Endothelial cell of umbilical vein (primary cell): ENCODE data around the gene NCK1. TPM values are rescaled to one million over a fixed set of nuclear protein-coding genes. Genes with fewer than 3 reads are reported as not detected.
"Not testable (repeated sequence)": the region's sequence is repeated elsewhere in the genome, so short reads cannot be mapped to it uniquely, and the experiment has no call there.

Experiments
- BruUV-seq: library from RNA; stranded (reverse); fragments of 400-500 nt; replicated peaks from 2 replicates; lab custom pipeline; 2021; lab: Mats Ljungman, UMichigan
- CTCF ChIA-PET: fragments of 300-600, 350-600 bp; sonication (Branson Sonifier 250); formaldehyde crosslinking; loops from one replicate; lab custom pipeline; 2021; ENCODE audit warnings: antibody characterized with exemption, inconsistent platforms; lab: Charles Lee
- POLR2A ChIA-PET: fragments of 300-600, 350-600 bp; sonication (Branson Sonifier 250); formaldehyde crosslinking; loops from one replicate; lab custom pipeline; 2021; ENCODE audit warnings: antibody characterized with exemption, inconsistent platforms; lab: Charles Lee
- DNase-seq: peaks from one replicate; pipeline ENCODE4 v3.0.0-alpha.2; 2011; ENCODE audit warnings: low read depth, low spot score
- FAIRE-seq: peaks from 2 replicates; lab custom pipeline; 2011; peaks lifted over from hg19 to GRCh38; lab: Jason Lieb, UNC
- H2AFZ ChIP-seq: 2 replicates; pipeline ENCODE4 v1.6.0; 2012; ENCODE audit warnings: low read depth, low read length, control low read depth, inconsistent platforms
- H3K27ac ChIP-seq: 2 replicates; pipeline ENCODE4 v1.5.1; 2011; ENCODE audit warnings: low read depth, mild to moderate bottlenecking, control low read depth, low read length, moderate library complexity; ENCODE audit not compliant: insufficient read depth
- H3K27me3 ChIP-seq, 2 experiments: 2 replicates each; pipeline versions ENCODE4 v1.6.0 to v1.6.1; 2011; ENCODE audit warnings: low read length in 2 of 2, mixed read lengths in 1 of 2; ENCODE audit not compliant: control insufficient read depth in 2 of 2, insufficient read depth in 2 of 2
- H3K36me3 ChIP-seq, 2 experiments: 2 replicates in 1 of 2; 3 replicates in 1 of 2; pipeline ENCODE4 v1.5.1; 2011; ENCODE audit warnings: low read length in 2 of 2, mild to moderate bottlenecking in 1 of 2, moderate library complexity in 1 of 2; ENCODE audit not compliant: control insufficient read depth in 2 of 2, insufficient read depth in 2 of 2; ENCODE audit errors: extremely low read depth in 1 of 2
- H3K4me1 ChIP-seq: 3 replicates; pipeline ENCODE4 v1.5.1; 2011; ENCODE audit warnings: mild to moderate bottlenecking, low read length; ENCODE audit not compliant: control insufficient read depth, insufficient read depth; ENCODE audit errors: extremely low read depth
- H3K4me2 ChIP-seq: 2 replicates; pipeline ENCODE4 v1.6.1; 2011; ENCODE audit warnings: low read length, control low read depth, mixed read lengths; ENCODE audit not compliant: insufficient read depth
- H3K4me3 ChIP-seq, 3 experiments: fragments of 200-600 bp in 1 of 3; sonication (generic), shearing (Covaris generic) in 1 of 3; replicated peaks in 1 of 3; 2 replicates each; pipeline ENCODE4 v1.5.1; 2011 to 2016; ENCODE audit warnings: control low read depth in 3 of 3, low read length in 3 of 3, mild to moderate bottlenecking in 2 of 3, inconsistent platforms in 1 of 3, low read depth in 1 of 3, moderate library complexity in 1 of 3; ENCODE audit not compliant: insufficient read depth in 1 of 3
- H3K79me2 ChIP-seq: 2 replicates; pipeline ENCODE4 v1.6.0; 2012; ENCODE audit warnings: low read length, inconsistent platforms; ENCODE audit not compliant: control insufficient read depth, insufficient read depth
- H3K9ac ChIP-seq: replicated peaks from 2 replicates; pipeline ENCODE3; 2011; ENCODE audit warnings: low read length, control low read depth; ENCODE audit not compliant: insufficient read depth; ENCODE audit errors: extremely low read depth
- H3K9me1 ChIP-seq: replicated peaks from 3 replicates; pipeline ENCODE4 v1.6.0; 2011; ENCODE audit warnings: mild to moderate bottlenecking, low read length; ENCODE audit not compliant: control insufficient read depth, insufficient read depth; ENCODE audit errors: extremely low read depth
- H3K9me3 ChIP-seq: replicated peaks from 2 replicates; pipeline ENCODE4 v1.5.1; 2012; ENCODE audit warnings: low read length, inconsistent platforms; ENCODE audit not compliant: control insufficient read depth, insufficient read depth
- H4K20me1 ChIP-seq: replicated peaks from 2 replicates; pipeline ENCODE3; 2011; ENCODE audit warnings: mild to moderate bottlenecking, low read length; ENCODE audit not compliant: control insufficient read depth, insufficient read depth; ENCODE audit errors: extremely low read depth
- EZH2 ChIP-seq: IDR thresholded peaks from 2 replicates; pipeline ENCODE4 v1.6.1; 2012; ENCODE audit warnings: borderline replicate concordance, low read depth, mild to moderate bottlenecking, moderate library complexity, low read length, inconsistent platforms; ENCODE audit not compliant: severe bottlenecking
- FOS ChIP-seq: IDR thresholded peaks from 2 replicates; pipeline ENCODE4 v1.6.1; 2011; ENCODE audit warnings: mild to moderate bottlenecking, low read length, moderate library complexity, borderline replicate concordance; ENCODE audit not compliant: insufficient read depth
- GATA2 ChIP-seq: IDR thresholded peaks from 2 replicates; pipeline ENCODE4 v1.7.0; 2011; ENCODE audit warnings: low read depth, mild to moderate bottlenecking, moderate library complexity, mixed read lengths, low read length; ENCODE audit not compliant: insufficient read length, insufficient read depth
- JUN ChIP-seq: IDR thresholded peaks from 2 replicates; pipeline ENCODE4 v1.6.1; 2011; ENCODE audit warnings: borderline replicate concordance, low read depth; ENCODE audit not compliant: insufficient read length, insufficient read depth
- MYC ChIP-seq: IDR thresholded peaks from one replicate; pipeline ENCODE4 v1.6.1; 2011; ENCODE audit warnings: mild to moderate bottlenecking, low read depth, low read length
- POLR2A ChIP-seq: IDR thresholded peaks from 2 replicates; pipeline ENCODE4 v1.6.1; 2012; ENCODE audit warnings: low read depth, mild to moderate bottlenecking, control low read depth, low read length
- POLR2AphosphoS5 ChIP-seq: IDR thresholded peaks from 2 replicates; pipeline ENCODE4 v1.6.1; 2012; ENCODE audit warnings: low read depth, mild to moderate bottlenecking, control low read depth, low read length, moderate library complexity; ENCODE audit not compliant: insufficient read depth
- dilution Hi-C: fragments of 300-500 bp; cut with MboI; formaldehyde crosslinking; loops from one replicate; pipeline ENCODE4 v1.15.0; 2019; ENCODE audit warnings: low sequenced_read_pairs; ENCODE audit not compliant: extremely low pct_ligation_motif_present
- intact Hi-C: fragments of 100-400 bp; cut with micrococcal nuclease; formaldehyde crosslinking; loops from one replicate; pipeline ENCODE4 v1.10.0; 2022
- polyA plus RNA-seq, 4 experiments: library from polyadenylated mRNA; depleted of rRNA in 3 of 4; stranded (reverse) in 3 of 4; unstranded in 1 of 4; fragments of >200 nt; gene quantifications; 2 replicates each; pipeline versions ENCODE4 v1.2.1 to v1.2.3, GENCODE V29; 2011 to 2012; ENCODE audit warnings: missing spikeins in 1 of 4
- total RNA-seq: library from RNA; stranded (reverse); gene quantifications from 2 replicates; pipeline ENCODE4 v1.2.3, GENCODE V29; 2021
- TF ChIP-seq, protein P1 (sequence below): IDR thresholded peaks from 2 replicates; pipeline ENCODE4 v1.6.1; 2011; ENCODE audit not compliant: insufficient read depth, insufficient read length
- TF ChIP-seq, protein P2 (sequence below), 2 donors: IDR thresholded peaks; 1 replicate in 1 of 2; 2 replicates in 1 of 2; pipeline ENCODE4 v1.5.1; 2011; ENCODE audit warnings: low read length in 2 of 2, mild to moderate bottlenecking in 2 of 2, moderate library complexity in 2 of 2, control low read depth in 1 of 2, inconsistent platforms in 1 of 2, low read depth in 1 of 2; ENCODE audit not compliant: insufficient read depth in 1 of 2; ENCODE audit errors: extremely low read depth in 1 of 2

Gene NCK1
- total and polyA plus RNA-seq, 2 donors (not counting 3 experiments of a cell fraction or from before 2014, with no cell fraction given): 19.3 to 52.2 TPM

DNA sequence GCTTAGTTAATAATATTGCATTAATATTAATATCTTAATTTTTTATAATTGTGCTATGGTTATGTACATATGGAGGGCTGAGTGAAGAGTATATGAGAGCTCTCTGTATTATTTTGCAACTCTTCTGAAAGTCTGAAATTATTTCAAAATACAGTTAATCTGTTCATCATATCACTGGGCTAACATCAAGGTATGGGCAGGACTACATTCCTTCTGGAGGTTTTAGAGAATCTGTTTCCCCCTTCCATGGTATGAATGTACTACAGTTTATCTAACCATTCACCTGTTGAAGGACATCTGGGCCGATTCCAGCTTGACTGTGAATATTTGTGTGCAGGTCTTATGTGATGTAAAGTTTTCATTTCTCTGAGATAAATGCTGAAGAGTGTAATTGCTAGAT is 100.9 kb downstream of the NCK1 start:
- no peak for DNase-seq
- CTCF ChIA-PET: interaction anchor here (0.6 to 0.9 kb wide), 4 partner anchors 71 to 207 kb away, joined by 3 to 4 read pairs (median 3); no protein-coding TSS in a partner anchor
- BruUV-seq: no TSS peak

GRCh38 chr3:136969539-136969938 is 107.5 kb downstream of the NCK1 start:
- H3K27me3 ChIP-seq, H3K79me2 ChIP-seq, H3K4me3 ChIP-seq, H3K36me3 ChIP-seq, H3K9me3 ChIP-seq, FAIRE-seq, dilution Hi-C loops, H3K9me1 ChIP-seq, H3K27ac ChIP-seq, H3K4me1 ChIP-seq, H3K4me2 ChIP-seq, H2AFZ ChIP-seq, H3K9ac ChIP-seq, DNase-seq, intact Hi-C loops, BruUV-seq, CTCF ChIA-PET, H4K20me1 ChIP-seq, POLR2A ChIA-PET: not testable (repeated sequence)

More for the DNA sequence above, 100.9 kb downstream of the NCK1 start:
- no peaks in the 10 kb centered on the region for H4K20me1 ChIP-seq
- no peak for FAIRE-seq
- H3K27me3 ChIP-seq: no peaks in the 10 kb centered on the region
- intact Hi-C loops: no loop called here
- H3K9me1 ChIP-seq: no peaks in the 10 kb centered on the region
- no peaks in the 10 kb centered on the region for H3K4me1 ChIP-seq
- H3K4me3 ChIP-seq: no peak overlapping the region
- no peak overlapping the region for H3K27ac ChIP-seq
- no peak overlapping the region for H2AFZ ChIP-seq
- no peak overlapping the region for H3K4me2 ChIP-seq
- no peak for TF ChIP-seq EZH2
- TF ChIP-seq JUN: no peak
- TF ChIP-seq FOS: no peak
- no peak for TF ChIP-seq MYC
- TF ChIP-seq POLR2A: no peak
- TF ChIP-seq POLR2AphosphoS5: no peak
- TF ChIP-seq, protein P1, sequence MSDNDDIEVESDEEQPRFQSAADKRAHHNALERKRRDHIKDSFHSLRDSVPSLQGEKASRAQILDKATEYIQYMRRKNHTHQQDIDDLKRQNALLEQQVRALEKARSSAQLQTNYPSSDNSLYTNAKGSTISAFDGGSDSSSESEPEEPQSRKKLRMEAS: no peak
- TF ChIP-seq, protein P2, sequence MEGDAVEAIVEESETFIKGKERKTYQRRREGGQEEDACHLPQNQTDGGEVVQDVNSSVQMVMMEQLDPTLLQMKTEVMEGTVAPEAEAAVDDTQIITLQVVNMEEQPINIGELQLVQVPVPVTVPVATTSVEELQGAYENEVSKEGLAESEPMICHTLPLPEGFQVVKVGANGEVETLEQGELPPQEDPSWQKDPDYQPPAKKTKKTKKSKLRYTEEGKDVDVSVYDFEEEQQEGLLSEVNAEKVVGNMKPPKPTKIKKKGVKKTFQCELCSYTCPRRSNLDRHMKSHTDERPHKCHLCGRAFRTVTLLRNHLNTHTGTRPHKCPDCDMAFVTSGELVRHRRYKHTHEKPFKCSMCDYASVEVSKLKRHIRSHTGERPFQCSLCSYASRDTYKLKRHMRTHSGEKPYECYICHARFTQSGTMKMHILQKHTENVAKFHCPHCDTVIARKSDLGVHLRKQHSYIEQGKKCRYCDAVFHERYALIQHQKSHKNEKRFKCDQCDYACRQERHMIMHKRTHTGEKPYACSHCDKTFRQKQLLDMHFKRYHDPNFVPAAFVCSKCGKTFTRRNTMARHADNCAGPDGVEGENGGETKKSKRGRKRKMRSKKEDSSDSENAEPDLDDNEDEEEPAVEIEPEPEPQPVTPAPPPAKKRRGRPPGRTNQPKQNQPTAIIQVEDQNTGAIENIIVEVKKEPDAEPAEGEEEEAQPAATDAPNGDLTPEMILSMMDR (IDR thresholded peaks at IDR 0.05; ENCODE audit: extremely low read depth in 1 of 2, insufficient read depth in 1 of 2, low read depth in 1 of 2, low read length in 2 of 2): no peak
- TF ChIP-seq GATA2: no peak
- no peaks in the 10 kb centered on the region for H3K36me3 ChIP-seq
- dilution Hi-C loops: no loop called here
- H3K9me3 ChIP-seq: no peaks in the 10 kb centered on the region
- H3K9ac ChIP-seq: no peak overlapping the region
- no peaks in the 10 kb centered on the region for H3K79me2 ChIP-seq
- POLR2A ChIA-PET: no interaction called here
